Vagina (tissue), 2 donors: Measurements from ENCODE around the gene NME4.

Experiments used
- POLR2A ChIP-seq, 2 donors: fragments of 450-650 bp; IDR thresholded peaks; one replicate each; pipeline ENCODE4 v1.6.1; 2017; ENCODE audit warnings: antibody characterized with exemption in 2 of 2, mild to moderate bottlenecking in 2 of 2, moderate library complexity in 2 of 2
- TF ChIP-seq, protein P1 (sequence below), 3 experiments: fragments of 450-650 bp in 2 of 3; fragments of 200-600 bp in 1 of 3; sonication (generic) in 1 of 3; IDR thresholded peaks; one replicate each; pipeline ENCODE4 v1.5.1; 2017 to 2019; ENCODE audit warnings: antibody characterized with exemption in 3 of 3, mild to moderate bottlenecking in 2 of 3, moderate library complexity in 2 of 3

DNA sequence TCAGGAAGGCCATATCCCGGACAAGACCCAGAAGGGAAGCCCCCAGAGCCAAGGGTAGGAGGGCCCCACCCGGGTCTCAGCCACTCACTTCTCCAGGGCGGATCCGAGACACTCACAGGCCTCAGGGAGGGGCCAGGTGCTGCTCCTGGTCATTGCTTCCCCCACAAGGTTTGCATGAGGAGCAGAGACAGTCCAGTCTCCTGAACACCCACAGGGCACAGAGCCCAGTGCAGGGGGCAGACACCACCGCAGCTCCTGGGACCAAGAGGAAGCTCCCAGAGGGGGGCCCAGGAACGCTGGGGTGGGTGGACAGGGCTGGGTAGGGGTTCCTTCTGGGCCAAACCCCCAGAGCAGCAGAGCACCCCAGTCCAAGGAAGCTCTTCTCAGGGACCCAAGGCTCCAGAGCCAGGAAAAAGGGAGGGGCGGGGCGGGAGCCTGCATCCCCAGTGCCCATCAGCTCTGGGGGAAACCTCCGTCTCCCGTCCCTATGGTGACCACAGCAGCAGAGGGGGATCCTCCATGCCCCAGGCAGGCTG, 26.0 kb upstream of the NME4 start:
- TF ChIP-seq, protein P1, sequence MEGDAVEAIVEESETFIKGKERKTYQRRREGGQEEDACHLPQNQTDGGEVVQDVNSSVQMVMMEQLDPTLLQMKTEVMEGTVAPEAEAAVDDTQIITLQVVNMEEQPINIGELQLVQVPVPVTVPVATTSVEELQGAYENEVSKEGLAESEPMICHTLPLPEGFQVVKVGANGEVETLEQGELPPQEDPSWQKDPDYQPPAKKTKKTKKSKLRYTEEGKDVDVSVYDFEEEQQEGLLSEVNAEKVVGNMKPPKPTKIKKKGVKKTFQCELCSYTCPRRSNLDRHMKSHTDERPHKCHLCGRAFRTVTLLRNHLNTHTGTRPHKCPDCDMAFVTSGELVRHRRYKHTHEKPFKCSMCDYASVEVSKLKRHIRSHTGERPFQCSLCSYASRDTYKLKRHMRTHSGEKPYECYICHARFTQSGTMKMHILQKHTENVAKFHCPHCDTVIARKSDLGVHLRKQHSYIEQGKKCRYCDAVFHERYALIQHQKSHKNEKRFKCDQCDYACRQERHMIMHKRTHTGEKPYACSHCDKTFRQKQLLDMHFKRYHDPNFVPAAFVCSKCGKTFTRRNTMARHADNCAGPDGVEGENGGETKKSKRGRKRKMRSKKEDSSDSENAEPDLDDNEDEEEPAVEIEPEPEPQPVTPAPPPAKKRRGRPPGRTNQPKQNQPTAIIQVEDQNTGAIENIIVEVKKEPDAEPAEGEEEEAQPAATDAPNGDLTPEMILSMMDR (IDR thresholded peaks at IDR 0.05), result no peak
- TF ChIP-seq POLR2A (IDR thresholded peaks at IDR 0.05), result no peak
